GM18868 (cell line): Measurements from ENCODE around the gene TOX3.

ENCODE experiments used
- ATAC-seq: cut with Tn5 transposase; IDR thresholded peaks from one replicate; pipeline ENCODE4 v1.9.1; 2021; ENCODE audit warnings: mild to moderate bottlenecking, moderate library complexity; ENCODE audit not compliant: unreplicated experiment

TOX3 gene

DNA sequence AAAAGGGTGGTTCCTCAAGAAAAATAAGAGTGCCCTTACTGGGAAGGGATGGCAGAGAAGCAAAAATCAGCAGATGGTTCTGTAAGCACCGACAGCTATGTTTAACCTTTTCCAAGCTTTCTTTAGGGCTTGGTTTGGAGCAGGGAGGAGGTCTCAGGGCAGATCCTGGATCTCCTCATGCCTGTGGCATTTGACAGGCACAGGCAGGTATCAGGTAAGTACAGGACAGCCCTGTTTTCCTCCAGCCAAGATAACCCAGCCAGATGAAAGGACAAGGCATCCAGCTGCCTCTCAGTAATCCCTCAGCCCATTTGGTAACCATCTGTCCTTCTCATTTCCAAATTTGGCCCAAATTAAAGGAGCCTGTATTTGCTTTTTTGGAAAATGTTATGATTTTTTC, 141.5 kb downstream of the TOX3 start:
- no peak for ATAC-seq

DNA sequence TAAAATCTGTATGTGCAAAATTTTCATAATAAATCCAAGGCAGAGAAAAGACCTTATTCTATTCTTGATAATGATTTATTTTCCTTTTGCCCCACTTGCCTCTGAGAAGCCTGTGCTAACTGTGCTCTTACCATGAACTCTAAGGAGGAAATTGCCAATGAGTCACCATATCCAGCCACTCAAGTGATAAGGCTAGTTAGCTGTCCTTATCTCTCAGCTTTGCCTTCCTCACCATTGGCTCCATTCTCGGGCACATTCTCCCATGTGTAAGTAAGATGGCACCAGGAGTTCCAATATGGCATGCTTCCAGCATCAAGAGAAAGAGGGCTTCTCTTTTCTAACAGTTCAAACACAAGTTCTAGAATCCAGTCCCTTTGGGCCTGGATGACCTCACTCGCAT, 142.4 kb downstream of the TOX3 start:
- no peak for ATAC-seq

DNA sequence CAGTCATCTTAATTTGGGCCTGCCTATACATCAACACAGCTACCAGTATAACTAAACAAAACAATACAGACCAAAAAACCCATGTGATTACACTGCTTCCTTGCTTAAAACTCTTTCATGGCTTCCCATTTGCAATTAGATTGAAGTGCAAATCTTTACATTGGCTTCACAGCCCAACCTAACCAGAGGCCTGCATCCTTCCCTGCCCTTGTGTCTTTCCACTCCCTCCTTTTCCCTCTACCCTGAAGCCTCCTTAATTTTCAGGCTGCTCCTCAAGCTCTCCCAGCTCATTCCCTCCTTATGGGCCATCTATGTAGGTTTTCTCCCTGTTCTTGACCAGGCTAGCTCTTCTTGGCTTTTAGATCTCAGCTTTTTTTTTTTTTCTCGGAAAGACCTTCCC, 147.8 kb downstream of the TOX3 start:
- ATAC-seq, result no peak

DNA sequence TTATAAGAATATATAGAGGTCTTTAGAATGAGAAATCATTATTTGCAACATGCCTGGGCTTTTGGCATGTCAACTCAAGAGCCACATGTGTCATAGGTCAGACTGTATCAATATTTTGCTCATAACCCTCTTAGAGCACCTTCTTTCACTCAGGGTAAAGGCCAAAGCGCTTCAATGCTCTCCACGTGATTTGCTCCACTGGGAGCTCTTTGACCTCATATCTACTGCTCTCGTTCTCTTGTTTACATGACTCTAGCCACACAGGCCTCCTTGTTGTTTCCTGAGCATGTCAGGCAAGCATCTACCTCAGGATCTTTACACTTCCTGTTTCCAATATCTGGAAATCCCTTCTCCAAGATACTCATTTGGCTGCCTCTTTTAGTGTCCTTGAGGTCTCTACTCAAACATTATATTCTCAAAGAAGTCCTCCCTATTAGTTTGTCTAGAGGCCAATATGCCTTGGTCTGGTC, 148.4 kb downstream of the TOX3 start:
- ATAC-seq, result no peak

DNA sequence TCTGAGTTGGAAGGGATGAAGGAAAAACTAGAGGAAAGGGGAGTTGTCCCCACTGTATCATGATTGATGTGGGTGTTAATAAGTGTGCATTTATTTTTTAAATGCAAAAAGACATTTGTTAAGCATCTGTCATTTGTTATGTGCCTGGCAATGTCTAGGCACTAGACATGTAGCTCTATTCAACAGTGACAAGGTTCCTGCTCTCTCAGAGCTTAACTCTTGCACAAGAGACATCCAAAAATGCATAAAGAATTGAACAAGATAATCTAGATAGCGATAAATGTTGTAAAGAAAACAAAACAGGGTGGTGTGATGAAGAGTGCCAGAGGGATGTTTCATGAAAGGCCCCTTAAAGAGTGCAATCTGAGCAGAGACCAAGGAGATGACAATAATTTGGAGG, 148.9 kb downstream of the TOX3 start:
- no peak for ATAC-seq

DNA sequence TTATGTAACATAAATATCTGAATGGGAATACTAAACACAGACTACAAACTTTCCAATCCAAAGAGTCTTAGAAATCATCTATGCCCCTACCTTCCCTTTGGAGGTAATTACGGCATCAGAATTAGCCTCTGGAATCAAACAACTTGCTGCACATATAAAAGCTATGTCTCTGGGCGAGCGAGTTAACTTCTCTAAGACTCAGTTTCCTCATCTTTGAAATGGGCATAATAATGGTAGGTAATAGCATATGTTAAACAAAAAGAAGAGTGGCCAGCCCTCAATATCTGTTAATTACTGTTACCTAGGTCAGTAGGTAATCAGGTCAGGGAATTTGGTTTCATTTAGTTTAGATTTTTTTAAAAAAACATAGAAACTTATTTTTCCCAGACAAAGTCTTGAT, 153.5 kb downstream of the TOX3 start:
- ATAC-seq, result no peak

DNA sequence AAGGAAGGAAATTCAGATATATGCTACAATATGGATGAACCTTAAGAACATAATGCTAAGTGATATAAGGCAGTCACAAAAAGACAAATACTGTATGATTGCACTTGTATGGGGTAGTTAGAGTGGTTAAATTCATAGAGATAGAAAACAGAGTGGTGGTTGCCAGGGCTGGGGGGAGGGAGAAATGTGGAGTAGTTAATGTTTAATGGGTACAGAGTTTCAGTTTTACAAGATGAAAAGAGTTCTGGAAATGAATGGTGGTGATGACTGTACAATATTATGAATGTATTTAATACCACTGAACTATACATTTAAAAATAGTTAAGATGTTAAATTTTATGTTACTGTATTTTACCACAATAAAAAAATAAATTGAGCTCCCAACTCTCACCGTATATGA, 157.9 kb downstream of the TOX3 start:
- no peak for ATAC-seq
